T follicular helper cell (primary cell): Measurements from ENCODE around the gene JAG1.

Source experiments
- DNase-seq: peaks from one replicate; pipeline ENCODE4 v3.0.0-alpha.2; 2020; ENCODE audit warnings: low read depth
- total RNA-seq, 2 experiments: gene quantifications; one replicate each; lab custom pipeline; 2026; lab: John Stamatoyannopoulos, UW

JAG1 gene
- 0.48 to 1.4 reads per million in 2 experiments for total RNA-seq

GRCh38 chr20:10673842-10674683 is at the start of gene JAG1:
JAG1 (minus strand) TSS chr20:10673999; CDS start chr20:10673530, 469 bp downstream.
- DNase-seq, result no peak

GRCh38 chr20:10721976-10722375 is 48.2 kb upstream of the JAG1 start:
- no peak for DNase-seq

DNA sequence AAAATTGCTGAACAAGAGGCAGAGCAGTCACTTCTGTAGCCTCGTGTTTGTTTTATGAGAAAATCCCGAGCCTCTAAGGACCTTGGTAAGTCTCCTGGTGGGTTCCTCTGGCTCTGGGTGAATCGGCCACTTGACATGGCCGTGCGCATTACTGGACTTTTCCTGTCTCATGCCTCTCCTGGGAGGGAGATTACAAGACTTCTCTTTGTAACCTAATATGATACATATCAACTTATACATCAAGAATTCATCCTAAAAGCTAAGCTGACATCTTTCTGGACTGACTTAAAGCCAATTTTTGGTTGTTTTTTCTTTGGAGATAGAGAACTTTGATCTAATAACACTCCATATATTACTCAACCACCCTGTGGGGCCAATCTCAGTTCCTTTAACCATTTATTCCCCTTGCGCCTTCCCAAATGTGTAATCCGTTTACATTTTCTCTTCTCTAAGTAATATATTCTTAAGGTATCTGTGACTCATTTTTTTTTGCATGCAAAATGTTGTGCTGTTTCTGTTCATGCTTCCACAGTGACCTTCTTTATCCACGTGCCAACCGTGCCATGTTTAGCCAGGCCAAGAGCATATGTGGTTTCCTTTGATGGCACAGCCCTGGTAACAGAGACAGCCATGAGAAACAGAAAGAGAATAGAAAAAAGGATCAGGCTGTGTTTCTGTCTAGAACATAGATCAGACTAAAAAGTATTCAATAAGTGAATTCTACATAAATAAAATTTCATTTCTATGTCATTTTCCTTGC is 47.5 kb upstream of the JAG1 start:
- no peak for DNase-seq

DNA sequence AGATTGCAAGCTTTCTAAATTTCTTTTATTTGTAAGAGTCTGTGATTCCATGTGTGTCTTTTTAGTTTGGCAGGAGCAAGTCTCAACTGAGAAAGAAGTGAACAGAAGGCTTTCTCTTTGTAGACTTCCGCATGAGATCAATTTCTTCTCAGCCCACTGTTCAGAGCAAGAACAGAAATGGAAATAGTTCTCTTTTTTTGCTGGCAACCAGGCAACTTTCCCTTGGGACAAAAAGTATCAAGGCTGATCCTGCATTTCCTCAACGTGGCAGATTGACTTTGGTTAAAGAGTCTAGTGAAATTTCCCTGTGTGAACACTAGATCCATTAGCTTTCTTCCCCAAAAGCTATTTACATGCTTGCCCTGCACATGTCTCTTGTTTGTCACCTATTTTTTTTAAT is 46.8 kb upstream of the JAG1 start:
- no peak for DNase-seq

DNA sequence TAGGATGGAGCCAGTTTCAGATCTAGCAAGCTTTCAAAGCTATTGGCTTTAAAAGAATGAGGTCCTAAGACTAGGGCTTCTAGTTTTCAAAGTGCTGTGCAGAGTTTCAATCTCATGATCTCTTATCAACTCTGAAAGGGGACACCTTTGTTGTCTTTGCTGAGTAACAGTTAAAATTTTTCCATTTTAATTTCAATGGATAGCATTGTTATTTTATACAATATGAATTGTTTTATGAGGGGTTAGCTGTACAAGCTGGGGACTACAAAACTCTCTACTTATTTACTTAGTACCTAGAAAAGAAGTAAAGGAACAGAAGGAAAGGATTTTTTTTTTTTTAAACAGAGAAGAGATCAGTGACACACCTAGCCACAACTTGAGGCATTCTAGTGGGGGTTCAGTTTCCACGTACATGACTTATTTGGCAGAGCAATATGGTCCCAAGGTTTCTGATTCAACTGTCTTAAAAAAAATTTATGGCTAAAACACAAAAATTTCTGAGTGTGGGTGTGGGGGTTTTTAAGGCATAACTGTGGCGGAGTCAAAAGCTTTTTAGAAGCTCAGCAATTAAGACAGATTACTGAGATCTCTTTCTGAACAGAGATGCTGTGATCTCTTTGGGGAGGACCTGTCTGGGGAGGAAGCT is 46.1 kb upstream of the JAG1 start:
- no peak for DNase-seq

DNA sequence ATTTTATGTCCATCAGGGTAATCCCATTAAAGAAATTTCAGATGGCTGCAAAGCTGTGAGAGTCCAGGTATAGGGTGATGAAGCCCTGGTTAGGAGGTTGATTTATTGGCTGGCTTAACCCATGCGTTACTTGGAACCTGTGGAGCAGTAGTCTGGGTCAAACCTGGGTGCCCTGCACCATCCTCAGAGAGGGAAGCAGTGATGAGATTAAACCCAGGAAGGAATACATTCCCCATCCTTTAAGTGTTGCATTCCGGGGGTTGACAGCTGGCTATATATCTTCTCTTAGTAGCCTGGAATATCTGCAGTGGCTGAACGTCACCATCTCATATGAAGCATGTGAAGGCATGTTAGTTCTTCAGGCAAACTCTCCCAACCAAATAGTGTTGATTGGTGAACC is 44.9 kb upstream of the JAG1 start:
- no peak for DNase-seq

DNA sequence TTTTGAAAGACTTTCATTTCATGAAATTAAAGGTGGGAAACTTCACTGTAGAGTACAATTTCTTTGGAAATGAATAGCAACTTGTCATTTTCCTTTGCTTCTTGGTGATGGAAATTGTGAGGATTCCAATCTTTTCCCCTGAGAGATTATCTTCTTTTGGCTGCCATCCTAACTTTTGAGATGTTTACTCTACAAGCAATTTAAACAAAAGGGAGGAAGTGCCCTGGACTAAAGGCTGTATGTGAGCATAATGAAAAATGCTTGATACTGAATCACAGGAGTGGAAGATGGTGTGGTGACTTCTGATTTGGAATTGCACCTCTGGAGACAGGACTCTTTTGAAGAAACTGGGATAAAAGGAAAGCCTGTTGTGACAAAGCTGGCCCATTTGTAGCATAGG is 43.1 kb upstream of the JAG1 start:
- no peak for DNase-seq

DNA sequence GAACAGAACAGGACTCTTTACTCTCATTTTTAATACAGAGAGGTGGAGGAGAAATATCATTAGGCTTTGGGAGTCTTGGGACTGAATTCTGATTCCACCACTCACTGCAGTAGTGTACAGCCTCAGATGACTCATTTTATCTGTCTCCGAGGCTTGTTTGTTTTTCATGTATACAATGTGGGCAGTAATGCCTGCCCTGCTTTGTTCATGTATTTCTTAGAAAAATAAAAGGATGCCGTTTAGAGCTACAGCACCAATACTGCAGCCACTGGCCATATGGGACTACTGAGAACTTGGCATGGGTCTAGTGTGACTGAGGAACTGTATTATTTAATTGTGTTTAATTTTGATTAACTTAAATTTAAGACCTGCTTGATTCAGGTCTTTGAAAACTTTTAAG is 41.2 kb upstream of the JAG1 start:
- no peak for DNase-seq

DNA sequence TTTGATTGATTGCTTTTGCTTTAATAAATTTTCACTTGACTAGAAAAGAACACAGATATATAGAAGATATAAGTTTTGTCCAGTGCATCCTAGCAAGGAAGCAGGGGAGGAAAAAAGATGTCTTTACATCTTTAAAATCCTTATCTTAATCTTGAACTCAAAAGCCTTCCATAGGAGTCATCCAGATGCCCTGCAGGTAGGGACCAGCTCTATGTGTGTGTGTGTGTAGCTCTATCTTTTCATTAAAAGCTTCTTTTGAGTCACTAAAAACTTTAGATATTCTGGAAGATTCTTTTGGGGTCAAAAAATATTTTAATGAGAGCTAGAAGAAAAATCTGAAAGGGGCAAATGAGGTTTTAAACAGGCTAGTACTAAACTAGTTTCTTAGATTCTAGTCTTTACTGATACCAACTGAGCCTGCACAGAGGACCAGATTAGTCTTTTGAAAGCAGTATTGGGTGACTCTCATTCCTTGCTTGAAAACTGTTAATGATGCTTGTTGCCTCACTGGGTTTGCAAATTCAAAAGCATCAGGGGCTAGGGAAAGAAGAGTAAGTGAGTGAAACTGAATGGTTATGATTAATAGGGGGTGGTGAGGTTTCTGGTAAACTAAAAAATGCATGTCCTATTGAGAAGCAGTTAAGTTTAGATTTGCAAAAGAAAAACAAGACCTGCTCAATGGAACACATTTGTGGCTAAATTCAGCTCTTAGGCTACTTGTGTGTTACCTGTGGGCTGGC is 40.6 kb upstream of the JAG1 start:
- no peak for DNase-seq

- DNase-seq, result no peak
These were observed 39.4 kb upstream of the JAG1 start for GRCh38 chr20:10713161-10713560.

DNA sequence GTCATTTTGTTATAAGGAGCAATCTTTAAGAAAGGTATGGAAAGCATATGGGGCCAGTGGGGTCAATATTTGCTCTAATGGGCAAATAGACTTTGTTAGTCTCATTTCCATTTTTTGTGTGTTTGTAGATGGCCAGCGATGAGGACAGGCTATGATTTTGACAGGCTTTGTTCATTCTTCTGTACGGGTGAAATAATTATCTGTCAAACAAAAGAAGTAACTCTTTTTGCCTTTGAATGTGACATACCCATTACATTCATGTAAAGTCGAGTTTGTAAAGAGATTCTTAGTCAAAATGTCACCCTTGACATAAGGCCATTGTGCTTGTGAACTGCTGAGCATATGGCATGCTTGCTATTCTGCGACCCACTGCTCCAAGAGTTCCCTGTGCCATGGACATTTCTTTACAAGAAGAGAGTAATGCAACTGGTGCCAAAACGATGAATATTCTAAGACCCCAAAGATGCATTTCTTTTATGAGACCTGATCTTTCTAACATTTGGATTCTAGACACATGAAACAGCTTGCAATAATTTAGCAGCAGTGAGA is 38.2 kb upstream of the JAG1 start:
- DNase-seq, result no peak

DNA sequence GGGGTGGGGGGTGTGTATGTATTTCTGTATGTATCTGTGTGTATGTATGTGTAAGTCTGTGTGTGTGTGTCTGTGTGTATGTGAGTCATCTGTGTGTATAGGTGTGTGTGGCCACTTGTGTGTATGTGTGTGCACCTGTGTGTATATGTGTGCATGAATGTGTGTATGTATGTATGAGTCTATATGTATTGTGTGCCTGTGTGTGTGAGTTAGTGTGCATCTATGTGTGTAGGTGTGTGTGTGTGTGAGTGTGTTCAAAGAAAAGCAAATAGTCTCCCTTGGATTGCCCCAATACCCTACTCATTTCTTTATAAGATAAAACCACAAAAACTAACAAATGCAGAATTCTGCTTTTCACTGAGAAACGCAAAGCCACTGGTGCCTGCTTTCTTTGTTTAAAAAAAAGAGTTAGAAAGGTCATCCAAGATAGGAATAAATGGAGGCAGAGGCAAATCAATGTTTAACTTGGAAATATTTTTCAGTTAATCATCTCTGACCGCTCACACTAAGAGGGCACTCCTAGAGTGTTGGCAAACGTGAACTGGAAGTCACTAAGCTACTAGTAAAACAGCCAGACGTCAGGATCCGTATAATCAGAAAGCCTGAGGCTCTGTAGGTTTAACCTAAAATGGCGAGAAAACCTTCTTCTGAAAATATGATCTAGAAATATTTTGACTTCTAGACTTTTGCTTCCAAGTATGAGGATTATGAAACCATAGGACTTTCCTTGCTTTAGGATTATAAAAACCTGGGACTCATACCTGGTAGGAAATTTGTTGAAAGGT is 37.4 kb upstream of the JAG1 start:
- DNase-seq, result no peak

GRCh38 chr20:10709916-10710315 is 36.1 kb upstream of the JAG1 start:
- no peak for DNase-seq

GRCh38 chr20:10708351-10709185 is 34.8 kb upstream of the JAG1 start:
- DNase-seq, result no peak

- DNase-seq, result no peak
These were observed 34.0 kb upstream of the JAG1 start for GRCh38 chr20:10707791-10708190.

- no peak for DNase-seq
These were observed 33.3 kb upstream of the JAG1 start for GRCh38 chr20:10707068-10707467.

GRCh38 chr20:10706460-10706811 is 32.6 kb upstream of the JAG1 start:
- DNase-seq, result no peak

DNA sequence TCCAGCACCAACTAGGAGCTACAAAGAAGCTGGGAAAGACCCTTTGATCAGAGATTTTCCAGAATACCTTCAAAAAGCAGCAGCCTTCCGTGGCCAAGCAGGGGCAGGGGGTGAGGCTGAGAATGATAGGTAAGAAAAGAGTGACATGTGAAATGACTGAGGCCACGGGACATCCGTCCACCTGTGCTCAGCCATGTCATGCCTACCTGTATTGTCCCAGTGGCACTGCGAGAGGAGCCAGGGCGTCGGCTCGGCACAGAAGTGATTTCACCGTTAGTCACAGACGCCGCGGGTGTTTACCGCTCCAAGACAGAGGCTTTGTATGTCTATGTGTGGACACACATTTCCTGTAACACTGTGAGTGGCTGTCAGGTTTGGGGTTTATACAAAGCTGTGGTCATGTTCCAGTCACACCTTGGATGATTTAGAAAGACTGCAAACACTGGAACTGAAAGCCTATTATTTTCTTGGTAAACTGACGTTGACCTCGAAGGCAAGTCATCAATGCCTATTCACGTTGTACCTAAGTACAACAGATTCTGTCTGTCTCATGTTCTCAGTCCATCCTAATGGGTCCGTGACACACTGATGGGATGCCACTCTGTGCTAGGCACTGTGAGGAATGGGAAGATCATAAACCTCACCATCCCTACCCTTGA is 32.1 kb upstream of the JAG1 start:
- no peak for DNase-seq

DNA sequence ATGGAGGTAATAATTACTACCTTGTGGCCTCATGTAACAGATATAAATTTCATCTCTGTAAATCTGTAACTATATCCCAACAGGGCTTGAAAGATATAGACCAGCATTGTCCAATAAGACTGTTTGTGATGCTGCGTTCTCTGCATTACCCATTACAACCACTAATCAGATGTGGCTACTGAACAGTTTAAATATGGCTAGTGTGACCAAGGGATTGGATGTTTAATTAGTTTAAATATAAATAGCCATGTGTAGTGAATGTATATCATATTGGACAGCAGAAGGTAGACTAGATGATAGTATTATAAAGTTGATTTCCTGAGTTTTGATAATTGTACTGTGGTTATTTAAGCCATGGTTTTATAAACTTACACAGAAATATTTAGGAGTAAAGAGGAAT is 27.8 kb upstream of the JAG1 start:
- DNase-seq, result no peak

- DNase-seq, result no peak
These were observed 26.1 kb upstream of the JAG1 start for GRCh38 chr20:10699941-10700340.
